HEK293 (cell line): Measurements from ENCODE around the gene PSORS1C1.

Experiments used
- KLF7 ChIP-seq: fragments of 450-650 bp; formaldehyde crosslinking; IDR thresholded peaks from 2 replicates; pipeline ENCODE4 v1.5.1; 2016; ENCODE audit warnings: missing biosample characterization, missing genetic modification characterization, borderline replicate concordance
- SP2 ChIP-seq: fragments of 450-650 bp; formaldehyde crosslinking; IDR thresholded peaks from 2 replicates; pipeline ENCODE4 v1.5.1; 2016; ENCODE audit warnings: missing biosample characterization, missing genetic modification characterization
- WT1 ChIP-seq: fragments of 450-650 bp; formaldehyde crosslinking; IDR thresholded peaks from 2 replicates; pipeline ENCODE4 v1.5.1; 2016; ENCODE audit warnings: missing biosample characterization, missing genetic modification characterization
- ZBTB17 ChIP-seq: fragments of 450-650 bp; formaldehyde crosslinking; IDR thresholded peaks from 2 replicates; pipeline ENCODE4 v1.5.1; 2016; ENCODE audit warnings: missing biosample characterization, missing genetic modification characterization
- ZBTB21 ChIP-seq: fragments of 450-650 bp; formaldehyde crosslinking; IDR thresholded peaks from 2 replicates; pipeline ENCODE4 v1.5.1; 2017; ENCODE audit warnings: missing biosample characterization, missing genetic modification characterization
- ZEB2 ChIP-seq: fragments of 450-650 bp; formaldehyde crosslinking; IDR thresholded peaks from 2 replicates; pipeline ENCODE4 v1.5.1; 2016; ENCODE audit warnings: missing biosample characterization, missing genetic modification characterization
- ZFP69B ChIP-seq: fragments of 450-650 bp; formaldehyde crosslinking; IDR thresholded peaks from 2 replicates; pipeline ENCODE4 v1.5.1; 2016; ENCODE audit warnings: missing biosample characterization, missing genetic modification characterization
- ZNF114 ChIP-seq: fragments of 450-650 bp; formaldehyde crosslinking; IDR thresholded peaks from 2 replicates; pipeline ENCODE4 v1.5.0; 2017; ENCODE audit warnings: missing biosample characterization, missing genetic modification characterization
- ZNF184 ChIP-seq: fragments of 450-650 bp; IDR thresholded peaks from 2 replicates; pipeline ENCODE4 v1.5.1; 2018; ENCODE audit warnings: missing biosample characterization, mild to moderate bottlenecking, missing genetic modification characterization
- ZNF221 ChIP-seq: fragments of 450-650 bp; formaldehyde crosslinking; IDR thresholded peaks from 2 replicates; pipeline ENCODE4 v1.5.1; 2017; ENCODE audit warnings: missing biosample characterization, missing genetic modification characterization, borderline replicate concordance
- ZNF302 ChIP-seq: fragments of 450-650 bp; formaldehyde crosslinking; IDR thresholded peaks from 2 replicates; pipeline ENCODE4 v1.5.1; 2016; ENCODE audit warnings: missing biosample characterization, missing genetic modification characterization, low read depth
- ZNF324 ChIP-seq: fragments of 450-650 bp; formaldehyde crosslinking; IDR thresholded peaks from 2 replicates; pipeline ENCODE4 v1.5.1; 2016; ENCODE audit warnings: missing biosample characterization, missing genetic modification characterization
- ZNF354C ChIP-seq: fragments of 450-650 bp; formaldehyde crosslinking; IDR thresholded peaks from 2 replicates; pipeline ENCODE4 v1.5.1; 2016; ENCODE audit warnings: missing biosample characterization, missing genetic modification characterization, low read depth, borderline replicate concordance
- ZNF394 ChIP-seq: fragments of 450-650 bp; formaldehyde crosslinking; IDR thresholded peaks from 2 replicates; pipeline ENCODE4 v1.5.1; 2016; ENCODE audit warnings: missing biosample characterization, missing genetic modification characterization, mild to moderate bottlenecking, moderate library complexity, borderline replicate concordance
- ZNF423 ChIP-seq: fragments of 450-650 bp; formaldehyde crosslinking; IDR thresholded peaks from 2 replicates; pipeline ENCODE4 v1.5.1; 2016; ENCODE audit warnings: missing biosample characterization, missing genetic modification characterization
- ZNF426 ChIP-seq: fragments of 450-650 bp; formaldehyde crosslinking; IDR thresholded peaks from 2 replicates; pipeline ENCODE4 v1.5.1; 2017; ENCODE audit warnings: missing biosample characterization, missing genetic modification characterization, mild to moderate bottlenecking, inconsistent platforms, moderate library complexity
- ZNF501 ChIP-seq: fragments of 450-650 bp; formaldehyde crosslinking; IDR thresholded peaks from 2 replicates; pipeline ENCODE4 v1.5.1; 2016; ENCODE audit warnings: missing biosample characterization, missing genetic modification characterization
- ZNF548 ChIP-seq: fragments of 450-650 bp; formaldehyde crosslinking; IDR thresholded peaks from 2 replicates; pipeline ENCODE4 v1.5.1; 2016; ENCODE audit warnings: missing biosample characterization, missing genetic modification characterization
- ZNF555 ChIP-seq: fragments of 450-650 bp; formaldehyde crosslinking; conservative IDR thresholded peaks from 2 replicates; pipeline ENCODE4 v1.5.1; 2017; ENCODE audit warnings: missing biosample characterization, mild to moderate bottlenecking, missing genetic modification characterization, inconsistent platforms
- ZNF629 ChIP-seq: fragments of 450-650 bp; formaldehyde crosslinking; IDR thresholded peaks from 2 replicates; pipeline ENCODE4 v1.5.1; 2017; ENCODE audit warnings: missing biosample characterization, missing genetic modification characterization
- ZSCAN30 ChIP-seq: fragments of 450-650 bp; IDR thresholded peaks from 2 replicates; pipeline ENCODE4 v1.5.1; 2018; ENCODE audit warnings: missing biosample characterization, mild to moderate bottlenecking, missing genetic modification characterization, moderate library complexity
- ZXDB ChIP-seq: fragments of 450-650 bp; formaldehyde crosslinking; IDR thresholded peaks from 2 replicates; pipeline ENCODE4 v1.5.1; 2016; ENCODE audit warnings: missing biosample characterization, missing genetic modification characterization
- TF ChIP-seq, protein P1 (sequence below): fragments of 450-650 bp; formaldehyde crosslinking; IDR thresholded peaks from 2 replicates; pipeline ENCODE4 v1.5.1; 2016; ENCODE audit warnings: missing biosample characterization, missing genetic modification characterization
- TF ChIP-seq, protein P2 (sequence below): fragments of 450-650 bp; IDR thresholded peaks from 2 replicates; pipeline ENCODE4 v1.5.1; 2018; ENCODE audit warnings: missing biosample characterization, missing genetic modification characterization
- TF ChIP-seq, protein P3 (sequence below): fragments of 450-650 bp; formaldehyde crosslinking; IDR thresholded peaks from 2 replicates; pipeline ENCODE4 v1.5.1; 2016; ENCODE audit warnings: missing biosample characterization, missing genetic modification characterization, borderline replicate concordance
- TF ChIP-seq, protein P4 (sequence below): fragments of 450-650 bp; formaldehyde crosslinking; IDR thresholded peaks from 2 replicates; pipeline ENCODE4 v1.5.1; 2016; ENCODE audit warnings: missing biosample characterization, missing genetic modification characterization
- TF ChIP-seq, protein P5 (sequence below): fragments of 450-650 bp; formaldehyde crosslinking; optimal IDR thresholded peaks from 2 replicates; pipeline ENCODE3; 2016; ENCODE audit warnings: missing biosample characterization, mild to moderate bottlenecking, missing genetic modification characterization

Gene PSORS1C1

DNA sequence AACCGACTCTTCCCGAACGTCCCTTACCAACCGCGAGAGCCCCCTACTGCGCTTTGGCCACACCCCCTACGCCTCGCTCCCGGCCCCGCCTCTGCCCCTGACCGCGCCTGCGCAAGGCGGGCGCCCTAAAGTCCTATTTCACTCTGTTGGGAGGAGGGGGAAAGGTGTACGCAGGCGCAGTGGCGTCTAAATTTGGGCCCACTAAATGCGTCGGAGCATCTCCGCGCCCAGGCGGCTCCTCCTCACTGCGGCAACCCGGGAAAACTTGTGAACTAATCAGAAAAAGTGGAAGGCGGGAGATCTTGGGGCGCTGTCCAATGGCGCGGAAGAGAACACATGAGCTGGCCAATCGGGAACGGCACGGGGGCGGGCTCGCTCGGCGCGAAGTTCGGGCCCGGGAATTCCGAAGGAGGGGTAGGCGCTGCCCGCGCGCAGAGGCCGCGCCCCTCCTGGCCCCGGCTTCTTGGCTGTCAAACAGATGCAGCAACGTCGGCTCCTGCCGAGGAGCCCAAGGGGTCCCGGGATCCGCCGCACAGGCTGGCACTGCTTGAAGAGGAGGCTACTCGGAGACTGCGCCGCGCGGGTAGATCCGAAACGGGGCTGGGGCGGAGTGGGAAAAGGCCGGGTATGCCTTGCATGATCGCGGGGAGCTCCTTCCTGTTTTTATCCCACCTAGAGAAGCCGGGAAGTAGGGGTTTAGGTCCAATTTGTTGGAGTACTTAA is 43.7 kb downstream of the PSORS1C1 start, which contains the start of gene TCF19 (continued):
- TF ChIP-seq, protein P1, sequence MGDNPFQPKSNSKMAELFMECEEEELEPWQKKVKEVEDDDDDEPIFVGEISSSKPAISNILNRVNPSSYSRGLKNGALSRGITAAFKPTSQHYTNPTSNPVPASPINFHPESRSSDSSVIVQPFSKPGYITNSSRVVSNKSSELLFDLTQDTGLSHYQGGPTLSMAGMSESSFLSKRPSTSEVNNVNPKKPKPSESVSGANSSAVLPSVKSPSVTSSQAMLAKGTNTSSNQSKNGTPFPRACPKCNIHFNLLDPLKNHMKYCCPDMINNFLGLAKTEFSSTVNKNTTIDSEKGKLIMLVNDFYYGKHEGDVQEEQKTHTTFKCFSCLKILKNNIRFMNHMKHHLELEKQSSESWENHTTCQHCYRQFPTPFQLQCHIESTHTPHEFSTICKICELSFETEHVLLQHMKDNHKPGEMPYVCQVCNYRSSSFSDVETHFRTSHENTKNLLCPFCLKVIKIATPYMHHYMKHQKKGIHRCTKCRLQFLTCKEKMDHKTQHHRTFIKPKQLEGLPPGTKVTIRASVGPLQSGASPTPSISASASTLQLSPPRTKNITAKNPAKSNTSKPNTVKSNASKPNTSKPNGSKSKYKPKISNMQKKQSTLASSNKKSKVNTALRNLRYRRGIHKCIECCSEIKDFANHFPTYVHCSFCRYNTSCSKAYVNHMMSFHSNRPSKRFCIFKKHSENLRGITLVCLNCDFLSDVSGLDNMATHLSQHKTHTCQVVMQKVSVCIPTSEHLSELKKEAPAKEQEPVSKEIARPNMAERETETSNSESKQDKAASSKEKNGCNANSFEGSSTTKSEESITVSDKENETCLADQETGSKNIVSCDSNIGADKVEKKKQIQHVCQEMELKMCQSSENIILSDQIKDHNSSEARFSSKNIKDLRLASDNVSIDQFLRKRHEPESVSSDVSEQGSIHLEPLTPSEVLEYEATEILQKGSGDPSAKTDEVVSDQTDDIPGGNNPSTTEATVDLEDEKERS (tag by site-specific recombination), result peak; percentile 35; the same call in 1 of the 2 replicates
- TF ChIP-seq ZSCAN30 (tag by site-specific recombination) (0 out of 2 replicates have a peak, but pooled peaks have one; percentile 35), ZNF548 (no peak), SP2 (tag by site-specific recombination) (peak; percentile 98), ZNF555 (tag by site-specific recombination) (no peak), ZNF629 (tag by site-specific recombination) (peak; percentile 9), ZNF324 (0 out of 2 replicates have a peak, but pooled peaks have one; percentile 33), ZNF426 (tag by site-specific recombination) (no peak), ZBTB21 (tag by site-specific recombination) (no peak), ZNF184 (no peak), WT1 (tag by site-specific recombination) (peak; percentile 64), KLF7 (peak; percentile 73), ZNF221 (tag by site-specific recombination) (no peak), ZNF501 (tag by site-specific recombination) (peak; percentile 68; the same call in 1 of the 2 replicates), ZNF114 (no peak), ZNF423 (no peak), ZFP69B (tag by site-specific recombination) (peak; percentile 86; the same call in 1 of the 2 replicates), ZNF394 (tag by site-specific recombination) (peak; percentile 69), ZXDB (tag by site-specific recombination) (peak; percentile 64), ZNF354C (tag by site-specific recombination) (no peak), ZEB2 (tag by site-specific recombination) (peak; percentile 83), ZBTB17 (tag by site-specific recombination) (peak; percentile 72), ZNF302 (no peak)
- TF ChIP-seq, protein P2, sequence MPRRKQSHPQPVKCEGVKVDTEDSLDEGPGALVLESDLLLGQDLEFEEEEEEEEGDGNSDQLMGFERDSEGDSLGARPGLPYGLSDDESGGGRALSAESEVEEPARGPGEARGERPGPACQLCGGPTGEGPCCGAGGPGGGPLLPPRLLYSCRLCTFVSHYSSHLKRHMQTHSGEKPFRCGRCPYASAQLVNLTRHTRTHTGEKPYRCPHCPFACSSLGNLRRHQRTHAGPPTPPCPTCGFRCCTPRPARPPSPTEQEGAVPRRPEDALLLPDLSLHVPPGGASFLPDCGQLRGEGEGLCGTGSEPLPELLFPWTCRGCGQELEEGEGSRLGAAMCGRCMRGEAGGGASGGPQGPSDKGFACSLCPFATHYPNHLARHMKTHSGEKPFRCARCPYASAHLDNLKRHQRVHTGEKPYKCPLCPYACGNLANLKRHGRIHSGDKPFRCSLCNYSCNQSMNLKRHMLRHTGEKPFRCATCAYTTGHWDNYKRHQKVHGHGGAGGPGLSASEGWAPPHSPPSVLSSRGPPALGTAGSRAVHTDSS (tag by site-specific recombination), result no peak
- TF ChIP-seq, protein P3, sequence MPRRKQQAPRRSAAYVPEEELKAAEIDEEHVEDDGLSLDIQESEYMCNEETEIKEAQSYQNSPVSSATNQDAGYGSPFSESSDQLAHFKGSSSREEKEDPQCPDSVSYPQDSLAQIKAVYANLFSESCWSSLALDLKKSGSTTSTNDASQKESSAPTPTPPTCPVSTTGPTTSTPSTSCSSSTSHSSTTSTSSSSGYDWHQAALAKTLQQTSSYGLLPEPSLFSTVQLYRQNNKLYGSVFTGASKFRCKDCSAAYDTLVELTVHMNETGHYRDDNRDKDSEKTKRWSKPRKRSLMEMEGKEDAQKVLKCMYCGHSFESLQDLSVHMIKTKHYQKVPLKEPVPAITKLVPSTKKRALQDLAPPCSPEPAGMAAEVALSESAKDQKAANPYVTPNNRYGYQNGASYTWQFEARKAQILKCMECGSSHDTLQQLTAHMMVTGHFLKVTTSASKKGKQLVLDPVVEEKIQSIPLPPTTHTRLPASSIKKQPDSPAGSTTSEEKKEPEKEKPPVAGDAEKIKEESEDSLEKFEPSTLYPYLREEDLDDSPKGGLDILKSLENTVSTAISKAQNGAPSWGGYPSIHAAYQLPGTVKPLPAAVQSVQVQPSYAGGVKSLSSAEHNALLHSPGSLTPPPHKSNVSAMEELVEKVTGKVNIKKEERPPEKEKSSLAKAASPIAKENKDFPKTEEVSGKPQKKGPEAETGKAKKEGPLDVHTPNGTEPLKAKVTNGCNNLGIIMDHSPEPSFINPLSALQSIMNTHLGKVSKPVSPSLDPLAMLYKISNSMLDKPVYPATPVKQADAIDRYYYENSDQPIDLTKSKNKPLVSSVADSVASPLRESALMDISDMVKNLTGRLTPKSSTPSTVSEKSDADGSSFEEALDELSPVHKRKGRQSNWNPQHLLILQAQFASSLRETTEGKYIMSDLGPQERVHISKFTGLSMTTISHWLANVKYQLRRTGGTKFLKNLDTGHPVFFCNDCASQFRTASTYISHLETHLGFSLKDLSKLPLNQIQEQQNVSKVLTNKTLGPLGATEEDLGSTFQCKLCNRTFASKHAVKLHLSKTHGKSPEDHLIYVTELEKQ (tag by site-specific recombination), result no peak
- TF ChIP-seq, protein P4, sequence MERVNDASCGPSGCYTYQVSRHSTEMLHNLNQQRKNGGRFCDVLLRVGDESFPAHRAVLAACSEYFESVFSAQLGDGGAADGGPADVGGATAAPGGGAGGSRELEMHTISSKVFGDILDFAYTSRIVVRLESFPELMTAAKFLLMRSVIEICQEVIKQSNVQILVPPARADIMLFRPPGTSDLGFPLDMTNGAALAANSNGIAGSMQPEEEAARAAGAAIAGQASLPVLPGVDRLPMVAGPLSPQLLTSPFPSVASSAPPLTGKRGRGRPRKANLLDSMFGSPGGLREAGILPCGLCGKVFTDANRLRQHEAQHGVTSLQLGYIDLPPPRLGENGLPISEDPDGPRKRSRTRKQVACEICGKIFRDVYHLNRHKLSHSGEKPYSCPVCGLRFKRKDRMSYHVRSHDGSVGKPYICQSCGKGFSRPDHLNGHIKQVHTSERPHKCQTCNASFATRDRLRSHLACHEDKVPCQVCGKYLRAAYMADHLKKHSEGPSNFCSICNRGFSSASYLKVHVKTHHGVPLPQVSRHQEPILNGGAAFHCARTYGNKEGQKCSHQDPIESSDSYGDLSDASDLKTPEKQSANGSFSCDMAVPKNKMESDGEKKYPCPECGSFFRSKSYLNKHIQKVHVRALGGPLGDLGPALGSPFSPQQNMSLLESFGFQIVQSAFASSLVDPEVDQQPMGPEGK (tag by site-specific recombination), result peak; percentile 79
- TF ChIP-seq, protein P5, sequence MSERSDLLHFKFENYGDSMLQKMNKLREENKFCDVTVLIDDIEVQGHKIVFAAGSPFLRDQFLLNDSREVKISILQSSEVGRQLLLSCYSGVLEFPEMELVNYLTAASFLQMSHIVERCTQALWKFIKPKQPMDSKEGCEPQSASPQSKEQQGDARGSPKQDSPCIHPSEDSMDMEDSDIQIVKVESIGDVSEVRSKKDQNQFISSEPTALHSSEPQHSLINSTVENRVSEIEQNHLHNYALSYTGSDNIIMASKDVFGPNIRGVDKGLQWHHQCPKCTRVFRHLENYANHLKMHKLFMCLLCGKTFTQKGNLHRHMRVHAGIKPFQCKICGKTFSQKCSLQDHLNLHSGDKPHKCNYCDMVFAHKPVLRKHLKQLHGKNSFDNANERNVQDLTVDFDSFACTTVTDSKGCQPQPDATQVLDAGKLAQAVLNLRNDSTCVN (tag by site-specific recombination), result peak; percentile 93
